Endodermal cell (in vitro differentiated cells): ENCODE results near the gene ITGB3. TPM values are rescaled to one million over a fixed set of nuclear protein-coding genes. Genes with fewer than 3 reads are reported as not detected.

Source experiments
- DNase-seq: peaks from one replicate; pipeline ENCODE4 v3.0.0-alpha.2; 2017
- H3K27ac ChIP-seq: 2 replicates; pipeline ENCODE4 v1.5.1; 2013; ENCODE audit warnings: mild to moderate bottlenecking, low read depth, low read length, moderate library complexity
- H3K27me3 ChIP-seq: 2 replicates; pipeline ENCODE4 v1.6.1; 2013; ENCODE audit warnings: mild to moderate bottlenecking, low read length, moderate library complexity; ENCODE audit not compliant: insufficient read depth, control insufficient read depth, poor library complexity, severe bottlenecking
- H3K36me3 ChIP-seq: 2 replicates; pipeline ENCODE4 v1.7.0; 2013; ENCODE audit warnings: mild to moderate bottlenecking, low read length, moderate library complexity; ENCODE audit not compliant: control insufficient read depth, insufficient read depth
- H3K4me1 ChIP-seq: one replicate; pipeline ENCODE4 v1.7.0; 2013; ENCODE audit warnings: low read length; ENCODE audit not compliant: control insufficient read depth, insufficient read depth
- H3K4me3 ChIP-seq: 2 replicates; pipeline ENCODE4 v1.5.1; 2013; ENCODE audit warnings: mild to moderate bottlenecking, low read length, moderate library complexity
- H3K9ac ChIP-seq: 2 replicates; pipeline ENCODE4 v1.6.1; 2013; ENCODE audit warnings: mild to moderate bottlenecking, low read length, moderate library complexity; ENCODE audit not compliant: poor library complexity, severe bottlenecking; ENCODE audit errors: extremely low read depth
- H3K9me3 ChIP-seq: 2 replicates; pipeline ENCODE4 v1.6.1; 2013; ENCODE audit warnings: mild to moderate bottlenecking, low read length, moderate library complexity; ENCODE audit not compliant: control insufficient read depth
- H3K27ac Mint-ChIP-seq: 2 replicates; pipeline ENCODE4 v1.8.0; 2020; ENCODE audit warnings: mixed read lengths
- H3K27me3 Mint-ChIP-seq: 2 replicates; pipeline ENCODE4 v1.8.0; 2021; ENCODE audit warnings: mild to moderate bottlenecking, mixed read lengths; ENCODE audit not compliant: insufficient read depth
- H3K36me3 Mint-ChIP-seq: 2 replicates; pipeline ENCODE4 v1.8.0; 2020; ENCODE audit warnings: low read depth, mixed read lengths
- H3K4me1 Mint-ChIP-seq: 2 replicates; pipeline ENCODE4 v1.8.0; 2020; ENCODE audit warnings: mixed read lengths
- H3K4me3 Mint-ChIP-seq: 2 replicates; pipeline ENCODE4 v1.8.0; 2020; ENCODE audit warnings: mild to moderate bottlenecking, moderate library complexity, mixed read lengths
- H3K9me3 Mint-ChIP-seq: 2 replicates; pipeline ENCODE4 v1.8.0; 2020; ENCODE audit warnings: mild to moderate bottlenecking, mixed read lengths
- WGBS, 2 experiments: methylation state at CpG; one replicate each; pipeline versions ENCODE4 v1.1.5 to v1.1.7; 2013; ENCODE audit warnings: missing lambda C conversion rate in 2 of 2, mixed read lengths in 1 of 2; ENCODE audit not compliant: insufficient coverage in 1 of 2, insufficient read length in 1 of 2; 5-methylcytosine and 5-hydroxymethylcytosine counted together
- total RNA-seq, 2 donors: library from RNA; stranded (reverse); fragmentation: NEBNext Ultra II Directional in 1 of 2; extraction: Animal tissue kit (Norgen Biotek cat#: 25700) in 1 of 2; gene quantifications; 2 replicates in 1 of 2; 3 replicates in 1 of 2; pipeline ENCODE4 v1.2.1, GENCODE V29; 2021
- TF ChIP-seq, protein P1 (sequence below): fragments of 200-600 bp; sonication (generic); conservative IDR thresholded peaks from 2 replicates; pipeline ENCODE4 v1.5.0; 2021; ENCODE audit warnings: antibody characterized with exemption, mild to moderate bottlenecking

The ITGB3 gene
- total RNA-seq, 2 donors from 2014 or later, result 0.51 to 0.73 TPM

DNA sequence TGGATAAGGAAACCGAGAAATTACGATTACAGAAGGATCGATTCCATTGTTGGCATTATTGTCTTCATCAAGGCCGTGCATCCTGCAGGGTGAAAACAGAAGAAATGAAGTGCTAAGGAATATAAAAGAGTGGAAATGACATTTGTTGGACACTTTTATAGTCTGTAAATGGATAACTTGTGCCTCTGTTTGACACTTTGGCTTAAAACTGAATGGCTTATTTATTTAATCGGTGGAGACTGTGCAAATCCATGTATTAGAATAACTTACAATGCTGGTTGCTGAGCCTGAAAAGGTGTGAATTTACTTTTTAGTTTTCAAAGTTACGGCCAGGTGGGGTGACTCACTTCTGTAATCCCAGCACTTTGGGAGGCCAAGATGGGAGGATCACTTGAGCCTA is 31.4 kb downstream of the ITGB3 start:
- Mint-ChIP-seq H3K9me3 (no peaks in the 10 kb centered on the region), H3K27ac (no peak overlapping the region), H3K4me1 (no peaks in the 10 kb centered on the region), H3K36me3 (no peaks in the 10 kb centered on the region), H3K4me3 (no peak overlapping the region), H3K27me3 (peaks cover 25% of the 10 kb centered on the region)
- Histone ChIP-seq H3K27ac (no peak overlapping the region), H3K36me3 (no peaks in the 10 kb centered on the region), H3K9me3 (no peaks in the 10 kb centered on the region), H3K27me3 (no peaks in the 10 kb centered on the region), H3K4me1 (no peaks in the 10 kb centered on the region), H3K9ac (no peak overlapping the region), H3K4me3 (no peak overlapping the region)
- DNase-seq, result no peak
- TF ChIP-seq, protein P1, sequence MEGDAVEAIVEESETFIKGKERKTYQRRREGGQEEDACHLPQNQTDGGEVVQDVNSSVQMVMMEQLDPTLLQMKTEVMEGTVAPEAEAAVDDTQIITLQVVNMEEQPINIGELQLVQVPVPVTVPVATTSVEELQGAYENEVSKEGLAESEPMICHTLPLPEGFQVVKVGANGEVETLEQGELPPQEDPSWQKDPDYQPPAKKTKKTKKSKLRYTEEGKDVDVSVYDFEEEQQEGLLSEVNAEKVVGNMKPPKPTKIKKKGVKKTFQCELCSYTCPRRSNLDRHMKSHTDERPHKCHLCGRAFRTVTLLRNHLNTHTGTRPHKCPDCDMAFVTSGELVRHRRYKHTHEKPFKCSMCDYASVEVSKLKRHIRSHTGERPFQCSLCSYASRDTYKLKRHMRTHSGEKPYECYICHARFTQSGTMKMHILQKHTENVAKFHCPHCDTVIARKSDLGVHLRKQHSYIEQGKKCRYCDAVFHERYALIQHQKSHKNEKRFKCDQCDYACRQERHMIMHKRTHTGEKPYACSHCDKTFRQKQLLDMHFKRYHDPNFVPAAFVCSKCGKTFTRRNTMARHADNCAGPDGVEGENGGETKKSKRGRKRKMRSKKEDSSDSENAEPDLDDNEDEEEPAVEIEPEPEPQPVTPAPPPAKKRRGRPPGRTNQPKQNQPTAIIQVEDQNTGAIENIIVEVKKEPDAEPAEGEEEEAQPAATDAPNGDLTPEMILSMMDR, result no peak
- 90 to 94% methylated on average over 6 of the region's 6 CpGs for WGBS, 2 experiments

DNA sequence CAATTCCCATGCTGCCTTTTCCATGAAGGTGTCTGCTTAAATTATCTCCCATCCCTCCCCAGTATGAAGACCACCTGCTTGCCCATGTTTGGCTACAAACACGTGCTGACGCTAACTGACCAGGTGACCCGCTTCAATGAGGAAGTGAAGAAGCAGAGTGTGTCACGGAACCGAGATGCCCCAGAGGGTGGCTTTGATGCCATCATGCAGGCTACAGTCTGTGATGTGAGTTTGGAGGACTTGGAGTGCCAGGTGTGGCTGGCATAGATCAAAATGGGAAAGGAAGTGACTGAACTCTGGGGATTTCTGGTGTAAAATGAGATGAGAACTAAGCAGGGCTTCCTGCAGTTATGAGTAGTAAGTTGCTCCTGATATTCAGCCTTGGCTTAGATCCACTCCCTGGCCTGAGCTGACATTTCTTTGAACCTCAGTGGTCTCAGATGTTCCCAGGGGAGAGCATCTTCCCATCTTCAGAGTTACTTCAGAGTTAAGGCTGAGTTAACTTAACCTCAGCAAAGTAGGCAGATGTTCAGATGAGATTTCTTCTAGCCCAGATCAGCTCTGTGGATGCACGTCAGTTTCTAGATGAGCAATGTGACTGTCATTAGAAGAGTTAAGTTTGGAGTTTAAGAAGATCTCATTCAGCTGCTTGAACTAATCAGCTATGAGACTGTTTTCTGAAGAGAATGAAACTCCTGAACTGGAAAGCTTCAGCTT is 32.7 kb downstream of the ITGB3 start:
- TF ChIP-seq, protein P1, result no peak
- Mint-ChIP-seq H3K27ac (no peak overlapping the region), H3K36me3 (no peaks in the 10 kb centered on the region), H3K4me3 (no peak overlapping the region), H3K27me3 (peaks cover 38% of the 10 kb centered on the region), H3K9me3 (no peaks in the 10 kb centered on the region), H3K4me1 (peaks cover 3% of the 10 kb centered on the region)
- Histone ChIP-seq H3K4me3 (no peak overlapping the region), H3K27ac (no peak overlapping the region), H3K27me3 (no peaks in the 10 kb centered on the region), H3K9me3 (no peaks in the 10 kb centered on the region), H3K4me1 (no peaks in the 10 kb centered on the region), H3K36me3 (no peaks in the 10 kb centered on the region), H3K9ac (no peak overlapping the region)
- no peak for DNase-seq
- WGBS, 2 experiments, result 94 to 100% methylated on average over 2 to 6 of the region's 6 CpGs

DNA sequence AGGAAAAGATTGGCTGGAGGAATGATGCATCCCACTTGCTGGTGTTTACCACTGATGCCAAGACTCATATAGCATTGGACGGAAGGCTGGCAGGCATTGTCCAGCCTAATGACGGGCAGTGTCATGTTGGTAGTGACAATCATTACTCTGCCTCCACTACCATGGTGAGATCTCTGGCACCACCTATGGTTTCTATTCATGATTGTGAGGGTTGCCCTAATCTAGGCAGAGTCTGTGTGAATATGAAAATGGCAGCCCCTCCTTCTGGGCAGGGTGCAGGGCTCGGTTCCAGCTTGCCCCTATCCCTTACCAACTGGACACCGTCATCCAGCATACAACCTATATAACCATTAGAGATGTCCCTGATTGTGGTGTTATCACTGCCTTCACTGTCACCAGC is 33.4 kb downstream of the ITGB3 start:
- Mint-ChIP-seq H3K27me3 (peaks cover 44% of the 10 kb centered on the region), H3K4me1 (peaks cover 3% of the 10 kb centered on the region), H3K36me3 (no peaks in the 10 kb centered on the region)

More for the DNA sequence above, 33.4 kb downstream of the ITGB3 start:
- Histone ChIP-seq H3K4me3 (no peak overlapping the region), H3K27ac (no peak overlapping the region), H3K4me1 (no peaks in the 10 kb centered on the region), H3K27me3 (no peaks in the 10 kb centered on the region), H3K36me3 (no peaks in the 10 kb centered on the region), H3K9ac (no peak overlapping the region), H3K9me3 (no peaks in the 10 kb centered on the region)
- DNase-seq, result no peak
- TF ChIP-seq, protein P1, result no peak
- H3K4me3 Mint-ChIP-seq, result no peak overlapping the region
- no peak overlapping the region for H3K27ac Mint-ChIP-seq
- WGBS, 2 experiments, result 92 to 100% methylated on average over 4 of the region's 4 CpGs
- no peaks in the 10 kb centered on the region for H3K9me3 Mint-ChIP-seq
